ENCODE results near the gene CST5.
"Not testable (repeated sequence)": the region's sequence is repeated elsewhere in the genome, so short reads cannot be mapped to it uniquely, and the experiment has no call there.

CST5 gene

DNA sequence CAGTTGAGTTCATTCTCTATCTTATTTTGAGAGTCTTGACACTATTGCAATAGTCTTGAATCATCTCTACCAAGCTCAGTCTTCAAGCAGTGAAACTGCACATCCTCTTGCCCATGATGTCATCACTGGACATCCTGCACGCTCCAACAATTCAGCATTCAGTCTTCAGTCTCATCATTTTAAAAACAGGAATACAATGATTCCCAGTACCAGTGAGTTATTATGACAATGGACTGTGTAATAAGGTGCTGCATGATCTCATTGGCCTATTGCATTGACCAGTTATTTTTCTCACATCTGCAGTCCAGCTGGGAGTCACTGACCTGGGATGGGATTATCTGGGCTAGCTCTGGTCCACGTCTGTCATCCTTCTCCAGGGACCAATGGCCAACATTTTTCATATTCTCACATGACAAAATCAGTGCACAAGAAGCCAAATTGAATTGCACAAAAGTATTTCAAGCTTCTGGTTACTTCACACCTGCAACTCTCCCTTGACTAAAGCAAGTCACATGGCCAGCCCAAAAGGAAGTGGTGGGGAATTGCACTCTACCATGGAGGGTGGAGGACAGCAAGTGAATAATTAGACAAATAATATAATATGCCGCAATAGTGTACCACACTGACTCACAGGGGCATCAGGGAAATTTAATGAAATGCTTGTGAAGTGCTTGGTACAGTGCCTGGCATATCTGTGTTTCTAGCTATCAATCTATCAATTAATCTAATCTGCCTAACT, 46.6 kb downstream of the CST5 start:
- no peak for FAIRE-seq

DNA sequence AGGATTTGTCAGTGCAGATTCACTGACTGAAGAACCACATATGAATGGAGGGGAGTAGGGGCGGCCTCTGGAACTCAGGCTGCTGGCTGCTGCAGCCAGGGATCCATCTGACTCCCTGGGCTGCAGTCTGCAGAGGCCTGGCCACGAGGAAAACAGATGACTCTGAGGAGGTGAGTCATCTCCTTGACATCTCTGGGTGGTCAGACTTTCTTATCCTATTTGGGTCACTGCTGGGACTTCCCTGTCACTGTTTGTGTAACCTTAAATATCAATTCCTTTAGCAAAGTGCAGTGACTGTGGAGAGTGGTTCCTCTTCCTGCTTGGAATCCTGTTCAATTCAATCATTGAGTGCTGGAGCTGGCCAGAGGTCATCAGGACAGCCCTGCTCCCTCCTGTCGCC, 47.6 kb downstream of the CST5 start:
- FAIRE-seq = not testable (repeated sequence)

DNA sequence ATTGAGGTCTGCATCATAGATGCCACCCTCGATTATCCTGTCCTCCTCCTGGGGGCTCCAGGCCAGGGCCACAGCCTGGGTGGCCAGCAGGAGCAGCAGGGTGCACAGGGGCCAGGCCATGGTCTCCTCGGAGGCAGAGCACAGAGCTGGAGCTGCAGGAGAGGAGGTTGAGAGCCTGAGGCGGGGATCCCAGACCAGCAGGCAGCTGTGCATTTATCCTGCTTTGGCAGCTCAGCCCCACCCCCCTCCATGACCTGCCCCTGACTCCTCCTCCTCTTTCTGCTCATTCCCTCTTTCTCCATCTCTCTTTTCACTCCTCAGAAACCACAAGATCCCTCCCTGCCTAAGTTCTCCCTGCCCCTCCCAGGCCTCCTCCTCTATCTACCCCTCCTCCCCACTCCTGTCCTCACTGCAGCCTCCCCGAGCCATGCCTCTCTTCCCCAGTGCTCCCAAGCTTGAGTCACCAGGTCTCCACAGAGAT, 53.0 kb downstream of the CST5 start, which contains the start of gene CST2:
Gene CST2 (minus strand): TSS at position 189 of the 481 bp plus-strand sequence. CDS start 69 bp downstream, at position 120.
- no peak for FAIRE-seq
